ENCODE measurements around the gene CUEDC2.
A peak's percentile ranks its signal among the peaks of the same experiment; 100 is the strongest.

The CUEDC2 gene

DNA sequence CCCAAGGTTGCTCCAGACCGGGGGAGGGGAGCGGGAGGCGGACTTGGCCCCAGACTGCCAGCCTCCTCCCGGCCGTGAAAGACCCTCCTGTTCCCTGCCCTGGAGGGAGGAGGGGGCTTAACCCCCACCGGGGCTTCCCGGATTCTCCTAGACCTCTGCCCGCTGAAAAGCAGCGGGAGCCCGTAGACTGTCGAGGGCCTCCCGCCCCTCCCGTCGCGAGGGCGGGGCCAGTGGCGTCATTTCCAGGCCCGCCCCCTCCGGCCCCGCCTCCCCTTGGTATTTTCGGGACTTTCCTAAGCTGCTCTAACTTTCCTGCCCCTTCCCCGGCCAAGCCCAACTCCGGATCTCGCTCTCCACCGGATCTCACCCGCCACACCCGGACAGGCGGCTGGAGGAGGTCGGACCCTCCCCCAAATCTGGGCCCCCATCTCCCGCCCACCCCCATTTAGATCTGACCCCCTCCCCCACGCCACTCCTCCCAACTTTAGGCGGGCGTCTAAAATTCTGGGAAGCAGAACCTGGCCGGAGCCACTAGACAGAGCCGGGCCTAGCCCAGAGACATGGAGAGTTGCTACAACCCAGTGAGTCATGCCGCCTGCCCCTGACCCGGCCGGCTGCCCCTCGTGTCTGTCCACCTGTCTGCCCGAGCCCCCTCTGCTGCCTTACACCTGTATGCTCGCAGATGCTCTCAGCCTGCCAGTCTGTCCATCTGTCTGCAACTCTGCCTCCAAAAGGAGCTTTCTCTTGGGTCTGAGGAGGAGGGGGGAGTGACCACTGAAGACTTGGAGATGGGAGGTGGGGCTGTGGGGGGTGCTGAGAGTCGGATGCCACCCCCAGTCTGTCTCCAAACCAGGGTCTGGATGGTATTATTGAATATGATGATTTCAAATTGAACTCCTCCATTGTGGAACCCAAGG is 36.7 kb downstream of the CUEDC2 start, which contains the start of gene NFKB2:
Gene NFKB2 (plus strand): TSS at position 306 of the 917 bp plus-strand sequence. CDS start 255 bp downstream, at position 561.
- DNase-seq = peak; percentile 53

DNA sequence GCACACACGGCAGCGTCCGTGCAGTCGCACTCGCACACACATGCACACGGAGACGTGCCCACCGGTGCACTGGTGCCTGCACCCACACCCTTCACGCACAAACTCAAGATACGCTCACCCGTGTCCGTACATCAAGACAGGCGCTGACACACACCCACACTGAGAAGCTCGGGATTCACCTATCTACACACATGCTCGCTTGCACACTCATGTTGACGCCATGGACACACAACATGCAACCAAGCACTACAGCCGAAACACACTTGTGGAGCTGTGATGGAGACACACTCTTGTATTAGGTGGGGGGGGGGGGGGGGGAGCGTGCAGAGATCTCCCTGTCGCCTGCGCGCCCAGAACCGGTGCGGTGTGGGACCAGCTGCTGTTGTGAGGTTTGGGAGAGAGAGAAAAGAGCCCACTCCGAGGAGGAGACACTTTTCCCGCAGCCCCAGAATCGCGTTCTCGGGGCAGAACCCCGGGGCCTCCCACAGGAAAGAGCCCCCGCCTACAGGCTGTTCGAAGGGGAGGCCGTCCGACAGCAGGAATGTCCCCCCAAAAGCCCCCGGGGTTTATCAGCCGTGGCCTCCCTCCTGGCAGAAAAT is 37.5 kb downstream of the CUEDC2 start:
- no peak for DNase-seq

DNA sequence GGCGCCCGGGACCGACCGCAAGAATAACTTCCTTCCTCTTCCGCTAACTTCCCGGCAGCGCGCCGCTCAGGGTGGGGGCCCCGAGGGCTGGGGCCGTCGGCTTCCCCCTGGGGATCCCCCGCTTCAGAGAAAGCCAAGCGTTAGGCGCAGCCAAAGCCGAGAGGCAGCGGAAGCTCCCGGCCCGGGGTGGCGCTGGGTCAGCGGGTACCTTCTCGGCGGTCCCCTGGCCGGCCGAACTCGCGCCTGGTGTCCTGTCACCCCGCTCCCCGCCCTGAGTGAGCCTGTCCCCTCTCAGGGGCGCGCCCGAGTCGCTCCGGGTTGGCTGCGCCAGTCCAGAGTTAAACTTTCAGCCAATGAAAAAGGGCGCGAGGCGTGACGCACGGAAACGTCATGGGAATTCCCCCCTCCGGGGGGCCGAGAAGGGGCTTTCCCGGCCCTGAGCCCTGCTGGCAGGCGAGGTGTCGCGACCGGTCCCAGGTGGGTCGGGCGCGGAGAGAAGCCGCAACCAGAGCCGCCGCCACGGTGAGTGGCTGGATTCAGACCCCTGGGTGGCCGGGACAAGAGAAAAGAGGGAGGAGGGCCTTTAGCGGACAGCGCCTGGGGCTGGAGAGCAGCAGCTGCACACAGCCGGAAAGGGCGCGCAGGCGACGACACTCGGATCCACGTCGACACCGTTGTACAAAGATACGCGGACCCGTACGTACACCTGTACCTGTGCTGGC is 38.1 kb downstream of the CUEDC2 start:
- DNase-seq = peak; percentile 70

DNA sequence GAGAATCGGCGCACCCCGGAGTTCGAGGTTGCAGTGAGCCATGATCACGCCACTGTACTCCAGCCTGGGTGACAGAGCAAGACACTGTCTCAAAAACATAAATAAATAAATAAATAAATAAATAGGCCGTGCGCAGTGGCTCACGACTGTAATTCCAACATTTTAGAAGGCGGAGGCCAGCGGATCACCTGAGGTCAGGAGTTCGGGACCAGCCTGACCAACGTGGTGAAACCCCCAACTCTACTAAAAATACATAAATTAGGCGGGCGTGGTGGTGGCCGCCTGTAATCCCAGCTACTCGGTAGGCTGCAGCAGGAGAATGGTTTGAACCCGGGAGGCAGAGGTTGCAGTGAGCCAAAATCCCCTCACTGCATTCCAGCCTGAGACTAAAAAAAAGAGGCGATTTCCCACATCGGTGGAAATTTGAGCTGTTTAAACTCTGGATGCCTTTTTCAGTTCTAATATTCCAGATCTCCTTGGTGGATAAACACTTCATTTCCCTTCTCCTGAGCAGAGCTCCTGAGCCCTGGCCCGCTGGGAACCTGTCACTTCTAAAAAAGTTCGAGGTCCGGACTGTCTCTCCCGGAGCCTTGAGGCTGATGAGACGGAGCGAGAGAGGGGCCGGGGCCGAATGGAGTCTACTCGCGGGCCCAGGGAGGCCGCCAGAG is 38.8 kb downstream of the CUEDC2 start:
- DNase-seq = no peak

DNA sequence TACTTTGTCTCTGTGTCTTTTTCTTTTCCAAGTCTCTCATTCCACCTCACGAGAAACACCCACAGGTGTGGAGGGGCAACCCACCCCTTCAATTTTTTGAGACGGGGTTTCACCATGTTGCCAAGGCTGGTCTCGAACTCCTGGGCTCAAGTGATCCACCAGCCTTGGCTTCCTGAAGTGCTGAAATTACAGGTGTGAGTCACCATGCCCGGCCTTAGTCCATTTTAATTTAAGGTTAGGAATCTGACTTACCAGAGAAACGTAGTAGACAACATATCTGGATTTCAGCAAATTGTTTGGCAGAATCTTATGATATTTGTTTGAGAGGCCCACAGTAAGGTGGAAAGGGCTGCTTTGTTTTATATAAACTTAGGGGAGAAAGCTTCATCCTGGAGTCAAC is 40.1 kb downstream of the CUEDC2 start:
- DNase-seq = no peak

DNA sequence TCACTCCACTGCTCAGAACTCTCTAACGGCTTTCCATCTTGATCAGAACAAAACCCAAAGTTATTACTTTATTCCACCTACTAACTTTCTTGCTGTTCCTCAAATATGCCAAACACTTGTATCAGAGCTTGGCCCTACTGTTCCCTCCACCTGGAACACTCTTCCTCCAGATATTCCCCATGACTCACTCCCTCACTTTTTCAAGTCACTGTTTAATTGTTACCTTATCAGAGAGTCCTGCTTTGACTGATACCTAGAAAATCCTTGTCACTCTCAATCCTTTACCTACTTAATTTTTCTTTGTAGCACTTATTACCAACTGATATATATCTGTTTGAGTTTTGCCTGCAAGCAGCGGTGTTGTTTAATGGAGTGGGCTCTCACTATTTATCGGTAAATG is 42.5 kb downstream of the CUEDC2 start:
- DNase-seq = no peak

DNA sequence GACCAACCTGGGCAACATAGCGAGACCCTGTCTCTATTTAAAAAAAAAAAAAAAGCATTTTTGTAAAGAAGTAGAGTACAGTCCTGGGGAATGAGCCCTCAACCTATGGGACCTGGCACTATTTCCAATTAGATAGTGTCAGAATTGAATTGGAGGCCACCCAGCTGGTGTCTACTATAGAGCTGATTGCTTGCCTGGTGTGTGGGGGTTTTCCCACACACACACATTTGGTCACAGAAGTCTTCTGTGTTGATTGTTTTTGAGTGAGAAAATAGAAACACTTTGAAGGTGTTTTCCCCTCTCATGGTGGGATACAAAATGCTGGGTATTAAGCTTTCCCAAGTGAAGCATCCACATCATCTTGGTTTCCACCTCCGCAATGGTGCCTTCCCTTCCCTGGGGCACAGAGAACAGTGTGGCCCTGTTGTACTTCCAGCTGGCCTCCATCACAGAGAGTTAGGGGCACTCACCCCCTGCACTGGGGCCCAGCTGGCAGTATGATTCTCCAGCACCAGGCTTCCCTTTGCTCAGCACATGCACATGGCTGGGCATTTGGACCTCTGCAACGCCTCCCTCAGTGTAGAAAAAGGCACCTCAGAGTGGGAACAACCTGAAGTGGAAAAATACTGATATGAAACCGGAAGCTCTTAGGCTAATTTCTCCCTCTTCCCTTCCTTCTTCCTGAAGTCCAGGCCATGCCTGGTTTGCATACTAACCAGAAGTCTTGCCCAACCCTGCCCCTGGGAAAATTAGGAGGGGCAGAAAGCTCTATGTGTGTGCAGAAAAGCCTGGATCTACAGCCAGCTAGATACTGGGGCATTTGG is 47.6 kb downstream of the CUEDC2 start:
- no peak for DNase-seq

DNA sequence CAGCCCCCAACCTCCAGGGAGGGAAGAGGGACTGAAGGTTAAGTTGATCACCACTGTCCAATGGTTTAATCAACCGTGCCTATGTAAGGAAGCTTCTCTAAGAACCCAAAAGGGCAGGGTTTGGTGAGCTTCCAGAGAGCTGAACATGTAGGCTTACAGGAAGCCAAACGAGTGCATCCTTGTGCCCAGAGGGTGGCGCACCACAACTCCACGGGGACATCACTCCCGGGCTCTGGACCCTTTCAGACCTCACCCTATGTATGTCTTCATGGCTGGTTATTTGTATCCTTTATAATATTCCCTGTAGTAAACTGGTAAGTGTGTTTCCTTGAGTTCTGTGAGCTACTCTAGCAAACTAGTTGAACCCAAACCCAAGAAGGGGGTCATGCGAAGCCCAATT is 48.3 kb downstream of the CUEDC2 start:
- no peak for DNase-seq

DNA sequence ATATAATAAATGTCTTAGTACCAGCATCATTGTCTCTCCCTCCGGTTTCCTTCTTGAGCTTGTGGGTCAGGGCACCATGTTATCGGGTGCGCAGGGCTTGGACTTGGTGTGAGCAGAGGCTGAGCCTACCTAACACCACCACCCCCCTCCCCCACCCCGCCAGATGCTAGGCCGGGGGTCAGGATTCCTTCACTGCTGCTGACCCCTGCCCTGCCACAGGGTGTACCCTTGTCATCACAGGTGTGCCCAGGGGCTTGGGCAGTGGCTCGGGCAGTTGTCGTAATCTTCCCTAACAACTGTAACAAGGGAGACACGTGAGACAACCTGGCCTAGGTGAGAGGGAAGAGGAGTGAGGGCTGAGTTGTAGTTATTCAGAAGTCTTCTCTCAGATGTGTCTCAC is 49.5 kb downstream of the CUEDC2 start:
- no peak for DNase-seq

DNA sequence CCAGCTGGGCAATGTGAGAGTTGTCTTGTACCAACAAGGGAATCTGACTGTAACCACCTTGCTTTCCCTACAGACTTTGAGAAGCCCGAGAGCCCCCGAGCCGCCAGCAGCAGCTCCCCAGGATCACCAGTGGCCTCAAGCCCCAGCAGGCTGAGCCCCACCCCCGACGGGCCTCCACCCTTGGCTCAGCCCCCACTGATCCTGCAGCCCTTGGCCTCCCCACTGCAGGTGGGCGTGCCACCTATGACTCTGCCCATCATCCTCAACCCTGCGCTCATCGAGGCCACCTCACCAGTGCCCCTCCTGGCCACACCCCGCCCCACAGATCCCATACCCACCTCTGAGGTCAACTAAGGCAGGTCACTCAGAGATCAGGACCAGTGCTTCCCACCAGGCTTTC is 50.4 kb downstream of the CUEDC2 start:
- no peak for DNase-seq

DNA sequence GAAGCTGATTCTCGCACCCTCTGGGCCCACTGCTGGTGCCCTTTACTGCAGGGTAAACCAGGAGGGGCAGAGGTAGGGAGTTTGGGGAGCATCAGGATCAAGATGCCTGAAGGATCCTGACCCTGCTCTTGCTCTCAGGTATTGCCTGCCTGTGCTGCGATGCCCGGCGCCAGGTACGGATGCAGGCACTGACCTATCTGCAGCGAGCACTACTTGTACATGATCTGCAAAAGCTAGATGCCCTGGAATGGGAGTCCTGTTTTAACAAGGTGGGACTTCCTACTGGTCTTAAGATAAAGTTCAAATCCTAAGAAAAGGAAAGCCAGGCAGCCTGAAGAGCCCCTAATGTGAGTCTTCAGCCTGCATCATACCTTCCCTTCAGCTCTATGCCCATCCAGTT is 53.0 kb downstream of the CUEDC2 start:
- no peak for DNase-seq

DNA sequence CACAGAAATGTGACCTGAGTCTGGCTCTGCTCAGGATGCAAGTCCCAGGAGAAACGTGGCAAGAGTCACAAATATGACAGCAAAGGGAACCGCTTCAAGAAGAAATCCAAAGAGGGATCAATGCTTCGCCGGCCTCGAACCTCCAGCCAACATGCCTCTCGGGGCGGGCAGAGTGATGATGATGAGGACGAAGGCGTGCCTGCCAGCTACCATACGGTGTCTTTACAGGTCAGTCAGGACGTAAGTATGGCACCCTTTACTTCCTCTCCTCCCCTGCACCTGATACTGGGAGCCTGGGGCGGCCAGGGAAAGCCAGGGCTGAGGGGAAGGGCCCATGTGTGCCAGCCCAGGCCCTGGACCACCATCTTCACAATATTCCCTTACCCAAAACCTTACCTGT is 55.5 kb downstream of the CUEDC2 start:
- DNase-seq = no peak

DNA sequence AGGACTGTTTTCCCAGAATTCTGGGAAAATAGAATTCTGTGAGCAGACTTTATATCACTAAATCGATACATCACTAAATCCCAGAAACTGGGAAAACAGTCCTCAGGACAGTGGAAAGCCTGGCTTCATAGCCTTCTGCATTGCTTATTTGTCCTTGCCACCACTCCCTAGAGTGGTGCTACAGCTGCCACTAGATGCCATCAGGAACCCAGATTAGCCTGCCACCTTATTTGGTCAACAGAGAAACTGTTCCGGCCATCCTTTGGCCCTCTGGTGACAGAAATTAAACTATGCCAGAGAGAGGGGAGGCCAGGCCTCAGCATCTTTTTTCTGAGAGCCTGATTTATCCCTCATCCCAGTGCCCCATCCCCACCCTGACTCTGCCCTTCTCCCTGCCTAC is 56.5 kb downstream of the CUEDC2 start:
- DNase-seq = no peak

DNA sequence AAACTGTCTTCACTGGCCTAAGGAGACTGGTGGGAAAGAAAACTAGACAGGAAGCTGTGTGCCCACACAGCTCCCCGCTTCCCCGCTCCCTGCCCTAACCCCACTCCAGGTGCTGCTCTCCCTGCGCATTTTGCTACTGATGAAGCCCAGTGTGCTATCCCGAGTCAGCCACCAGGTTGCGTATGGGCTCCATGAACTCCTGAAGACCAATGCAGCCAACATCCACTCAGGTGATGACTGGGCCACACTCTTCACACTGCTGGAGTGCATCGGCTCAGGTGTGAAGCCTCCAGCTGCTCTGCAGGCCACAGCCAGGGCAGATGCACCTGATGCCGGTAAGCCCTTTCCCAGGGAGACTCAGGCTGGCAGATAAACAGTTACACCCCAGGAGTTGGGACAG is 57.1 kb downstream of the CUEDC2 start:
- no peak for DNase-seq

Data from NCI-H2171 treated with DMSO at 0.1 percent for 48 hours (cell line).